GM12801 (cell line): ENCODE data around the gene TFDP2.

Experiments
- CTCF ChIP-seq: IDR thresholded peaks from one replicate; pipeline ENCODE4 v1.5.1; 2011; ENCODE audit warnings: control low read depth; ENCODE audit not compliant: insufficient read length; ENCODE audit errors: extremely low read depth

TFDP2 gene

GRCh38 chr3:142053835-142054234, 95.5 kb downstream of the TFDP2 start:
- no peak for TF ChIP-seq CTCF

- no peak for TF ChIP-seq CTCF
These were observed 96.1 kb downstream of the TFDP2 start for GRCh38 chr3:142053244-142053643.

GRCh38 chr3:142051351-142051750, 98.0 kb downstream of the TFDP2 start:
- TF ChIP-seq CTCF = no peak

GRCh38 chr3:142047021-142047369, 102.3 kb downstream of the TFDP2 start:
- TF ChIP-seq CTCF = no peak

GRCh38 chr3:142046320-142047020, 102.9 kb downstream of the TFDP2 start:
- no peak for TF ChIP-seq CTCF

GRCh38 chr3:142040941-142041491, 108.3 kb downstream of the TFDP2 start:
- no peak for TF ChIP-seq CTCF

GRCh38 chr3:142035308-142035922, 113.9 kb downstream of the TFDP2 start:
- no peak for TF ChIP-seq CTCF
